ENCODE results near the gene METTL3. TPM values are rescaled to one million over a fixed set of nuclear protein-coding genes. Genes with fewer than 3 reads are reported as not detected.

METTL3 gene
- total and polyA plus RNA-seq, 2 of the 13 experiments (the other 11 are each of a cell fraction or from before 2014, with no cell fraction given): 123 to 130 TPM

DNA sequence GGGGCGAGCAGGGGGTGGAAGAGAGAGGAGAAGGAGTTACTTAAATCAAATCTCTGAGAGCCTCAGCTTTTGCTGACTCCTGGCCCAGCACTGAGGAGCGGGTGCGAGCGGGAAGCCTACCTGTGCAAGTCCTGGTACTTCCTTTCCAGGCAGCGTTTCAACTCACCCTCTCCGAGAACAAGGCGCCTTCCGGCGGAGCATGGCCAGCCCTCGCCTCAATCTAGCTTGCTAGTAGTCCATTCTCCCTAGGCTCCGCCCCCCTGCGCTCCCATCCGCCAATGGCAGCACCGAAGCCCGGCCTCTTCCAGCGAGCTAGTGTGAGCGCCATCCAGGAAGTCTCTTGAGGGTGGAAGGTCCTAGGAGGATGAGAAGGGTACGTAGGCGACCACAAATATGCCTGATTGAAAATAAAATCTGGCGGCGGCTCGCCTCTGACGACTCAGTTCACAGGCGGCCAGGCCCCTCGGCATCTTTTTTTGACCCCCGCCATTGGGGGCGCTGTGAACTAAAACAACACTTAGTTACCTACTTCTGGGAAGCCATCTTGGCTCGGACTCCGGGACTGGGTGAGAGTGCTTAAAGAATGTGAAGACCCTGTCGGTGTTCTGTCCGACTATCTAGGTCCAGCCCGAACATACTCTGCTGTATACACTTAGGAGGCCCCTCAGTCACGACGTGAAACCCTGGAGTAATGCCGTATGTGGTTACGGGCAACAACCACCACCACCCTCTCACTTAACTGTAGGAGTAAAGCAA lies 55.0 kb downstream of the METTL3 start, which contains the start of gene CHD8 (continued):
- TF ChIP-seq KAT8 (CRISPR knock-in tag; IDR thresholded peaks at IDR 0.05): peak; percentile 99
- no peak for TF ChIP-seq TMF1 (CRISPR knock-in tag; IDR thresholded peaks at IDR 0.05; ENCODE audit: low read depth)
- TF ChIP-seq, protein P1, sequence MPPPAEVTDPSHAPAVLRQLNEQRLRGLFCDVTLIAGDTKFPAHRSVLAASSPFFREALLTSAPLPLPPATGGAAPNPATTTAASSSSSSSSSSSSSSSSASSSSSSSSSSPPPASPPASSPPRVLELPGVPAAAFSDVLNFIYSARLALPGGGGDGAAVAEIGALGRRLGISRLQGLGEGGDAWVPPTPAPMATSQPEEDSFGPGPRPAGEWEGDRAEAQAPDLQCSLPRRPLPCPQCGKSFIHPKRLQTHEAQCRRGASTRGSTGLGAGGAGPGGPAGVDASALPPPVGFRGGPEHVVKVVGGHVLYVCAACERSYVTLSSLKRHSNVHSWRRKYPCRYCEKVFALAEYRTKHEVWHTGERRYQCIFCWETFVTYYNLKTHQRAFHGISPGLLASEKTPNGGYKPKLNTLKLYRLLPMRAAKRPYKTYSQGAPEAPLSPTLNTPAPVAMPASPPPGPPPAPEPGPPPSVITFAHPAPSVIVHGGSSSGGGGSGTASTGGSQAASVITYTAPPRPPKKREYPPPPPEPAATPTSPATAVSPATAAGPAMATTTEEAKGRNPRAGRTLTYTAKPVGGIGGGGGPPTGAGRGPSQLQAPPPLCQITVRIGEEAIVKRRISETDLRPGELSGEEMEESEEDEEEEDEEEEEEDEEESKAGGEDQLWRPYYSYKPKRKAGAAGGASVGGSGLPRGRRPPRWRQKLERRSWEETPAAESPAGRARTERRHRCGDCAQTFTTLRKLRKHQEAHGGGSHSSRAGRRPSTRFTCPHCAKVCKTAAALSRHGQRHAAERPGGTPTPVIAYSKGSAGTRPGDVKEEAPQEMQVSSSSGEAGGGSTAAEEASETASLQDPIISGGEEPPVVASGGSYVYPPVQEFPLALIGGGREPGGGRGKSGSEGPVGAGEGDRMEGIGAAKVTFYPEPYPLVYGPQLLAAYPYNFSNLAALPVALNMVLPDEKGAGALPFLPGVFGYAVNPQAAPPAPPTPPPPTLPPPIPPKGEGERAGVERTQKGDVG (CRISPR knock-in tag; IDR thresholded peaks at IDR 0.05; ENCODE audit: borderline replicate concordance): no peak
- TF ChIP-seq FOXO1 (CRISPR knock-in tag; IDR thresholded peaks at IDR 0.05): peak; percentile 63; the same call in 1 of the 2 replicates
- TF ChIP-seq ZNF296 (CRISPR knock-in tag; conservative IDR thresholded peaks at IDR 0.05): no peak
- peak; percentile 95 for TF ChIP-seq GMEB1 (CRISPR knock-in tag; IDR thresholded peaks at IDR 0.05; ENCODE audit: borderline replicate concordance)
- no peak for TF ChIP-seq TAF15 (IDR thresholded peaks at IDR 0.05; ENCODE audit: low read depth, low read length, poor library complexity, severe bottlenecking)
- peak; percentile 43; the same call in 1 of the 2 replicates for TF ChIP-seq ZNF121 (CRISPR knock-in tag; IDR thresholded peaks at IDR 0.05)
- no peak for TF ChIP-seq TRAFD1 (CRISPR knock-in tag; IDR thresholded peaks at IDR 0.05; ENCODE audit: borderline replicate concordance)
- TF ChIP-seq, protein P2, sequence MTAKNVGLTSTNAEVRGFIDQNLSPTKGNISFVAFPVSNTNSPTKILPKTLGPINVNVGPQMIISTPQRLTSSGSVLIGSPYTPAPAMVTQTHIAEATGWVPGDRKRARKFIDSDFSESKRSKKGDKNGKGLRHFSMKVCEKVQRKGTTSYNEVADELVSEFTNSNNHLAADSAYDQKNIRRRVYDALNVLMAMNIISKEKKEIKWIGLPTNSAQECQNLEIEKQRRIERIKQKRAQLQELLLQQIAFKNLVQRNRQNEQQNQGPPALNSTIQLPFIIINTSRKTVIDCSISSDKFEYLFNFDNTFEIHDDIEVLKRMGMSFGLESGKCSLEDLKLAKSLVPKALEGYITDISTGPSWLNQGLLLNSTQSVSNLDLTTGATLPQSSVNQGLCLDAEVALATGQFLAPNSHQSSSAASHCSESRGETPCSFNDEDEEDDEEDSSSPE (CRISPR knock-in tag; IDR thresholded peaks at IDR 0.05): peak; percentile 73
- peak; percentile 97 for TF ChIP-seq ZNF598 (CRISPR knock-in tag; IDR thresholded peaks at IDR 0.05; ENCODE audit: borderline replicate concordance)
- TF ChIP-seq ZBTB38 (CRISPR knock-in tag; IDR thresholded peaks at IDR 0.05): peak; percentile 76; the same call in 1 of the 2 replicates
- peak; percentile 80 for TF ChIP-seq ZKSCAN8 (CRISPR knock-in tag; IDR thresholded peaks at IDR 0.05; ENCODE audit: borderline replicate concordance)
- TF ChIP-seq DNMT3B (CRISPR knock-in tag; conservative IDR thresholded peaks at IDR 0.05): no peak
- peak; percentile 94 for TF ChIP-seq GATAD1 (CRISPR knock-in tag; IDR thresholded peaks at IDR 0.05)
